GM21381 (cell line): Measurements from ENCODE around the gene PHC2.

Experiments
- ATAC-seq: cut with Tn5 transposase; IDR thresholded peaks from one replicate; pipeline ENCODE4 v1.9.1; 2021; ENCODE audit warnings: mild to moderate bottlenecking, moderate library complexity; ENCODE audit not compliant: unreplicated experiment

The PHC2 gene

GRCh38 chr1:33424205-33424604, 6.7 kb downstream of the PHC2 start:
- no peak for ATAC-seq

DNA sequence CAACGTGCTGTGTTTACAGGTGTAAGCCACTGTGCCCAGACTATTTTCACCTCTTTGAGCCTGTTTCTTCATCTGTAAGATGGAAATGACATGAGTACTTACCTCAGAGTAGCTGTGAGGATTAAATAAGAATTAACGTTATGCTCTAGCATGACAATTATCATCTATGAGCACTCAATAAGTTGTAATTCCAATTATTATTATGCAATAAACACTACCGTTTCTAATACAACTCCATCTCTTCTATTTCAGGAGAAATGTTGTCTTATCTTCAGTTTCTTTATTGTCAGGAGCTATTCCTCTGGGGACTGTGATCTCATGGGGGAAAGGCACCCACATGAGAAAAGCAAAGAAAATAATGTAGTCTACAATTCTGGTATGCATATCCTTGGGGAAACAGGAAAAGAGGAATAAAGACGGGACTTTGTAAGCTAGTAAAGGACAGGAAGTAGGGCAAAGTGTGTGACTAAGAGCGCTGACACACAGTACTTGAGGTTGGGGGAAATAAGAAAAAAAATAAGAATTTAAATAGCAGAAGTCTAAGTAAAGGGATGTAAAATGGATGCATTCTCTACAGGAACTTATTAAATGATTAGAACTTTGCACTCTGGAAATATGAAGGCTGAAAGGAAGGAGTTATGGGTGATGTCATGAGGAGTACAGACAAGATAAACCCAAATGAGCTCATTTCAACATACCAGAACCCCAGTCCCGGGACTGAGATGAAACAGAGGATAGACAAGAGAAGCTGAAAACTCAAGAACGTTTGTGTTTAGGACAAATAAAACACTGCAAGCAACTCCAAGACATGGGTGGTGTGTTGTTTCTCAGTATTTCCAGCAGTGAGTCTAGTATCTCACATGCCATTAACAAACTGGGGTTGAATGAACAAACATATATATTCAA, 9.8 kb downstream of the PHC2 start:
- ATAC-seq: no peak

- ATAC-seq: no peak
Observed at GRCh38 chr1:33418811-33419210, 12.1 kb downstream of the PHC2 start.

DNA sequence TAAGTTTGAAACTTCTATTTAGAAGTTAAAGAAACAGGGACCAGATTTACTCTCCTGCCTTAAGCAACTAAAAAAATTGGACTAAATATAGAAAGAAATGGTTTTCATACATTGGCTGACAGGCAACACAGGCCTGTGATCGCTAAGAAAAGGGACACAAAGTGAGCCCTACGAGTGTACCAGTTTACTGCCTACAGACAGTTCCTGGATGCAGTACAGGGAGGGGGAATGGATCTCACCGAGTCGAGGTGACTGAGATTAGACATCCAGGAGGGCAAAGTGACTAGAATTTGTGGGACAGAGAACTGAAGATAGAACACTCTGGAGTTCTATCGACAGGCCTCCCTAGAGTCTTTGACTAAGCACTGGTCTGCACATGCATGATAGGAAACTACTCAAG, 16.0 kb downstream of the PHC2 start:
- ATAC-seq: no peak

GRCh38 chr1:33410091-33410701, 20.7 kb downstream of the PHC2 start:
- ATAC-seq: no peak

DNA sequence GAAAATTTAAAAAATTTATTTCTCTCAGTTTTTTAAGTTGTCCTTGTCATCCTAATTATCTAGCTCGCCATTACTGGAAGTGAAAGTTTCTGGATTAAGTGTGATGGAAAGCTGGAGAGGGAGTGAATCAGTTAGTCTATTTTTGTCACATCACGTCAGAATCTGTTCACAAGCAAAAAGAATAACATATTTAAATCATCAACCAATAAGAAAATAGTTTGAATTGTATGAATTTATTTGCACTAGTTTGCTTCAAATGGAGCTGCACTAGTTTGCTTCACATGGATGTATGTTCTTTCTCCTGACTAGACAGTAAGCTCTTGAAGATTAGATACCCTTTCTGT, 22.8 kb downstream of the PHC2 start:
- no peak for ATAC-seq

DNA sequence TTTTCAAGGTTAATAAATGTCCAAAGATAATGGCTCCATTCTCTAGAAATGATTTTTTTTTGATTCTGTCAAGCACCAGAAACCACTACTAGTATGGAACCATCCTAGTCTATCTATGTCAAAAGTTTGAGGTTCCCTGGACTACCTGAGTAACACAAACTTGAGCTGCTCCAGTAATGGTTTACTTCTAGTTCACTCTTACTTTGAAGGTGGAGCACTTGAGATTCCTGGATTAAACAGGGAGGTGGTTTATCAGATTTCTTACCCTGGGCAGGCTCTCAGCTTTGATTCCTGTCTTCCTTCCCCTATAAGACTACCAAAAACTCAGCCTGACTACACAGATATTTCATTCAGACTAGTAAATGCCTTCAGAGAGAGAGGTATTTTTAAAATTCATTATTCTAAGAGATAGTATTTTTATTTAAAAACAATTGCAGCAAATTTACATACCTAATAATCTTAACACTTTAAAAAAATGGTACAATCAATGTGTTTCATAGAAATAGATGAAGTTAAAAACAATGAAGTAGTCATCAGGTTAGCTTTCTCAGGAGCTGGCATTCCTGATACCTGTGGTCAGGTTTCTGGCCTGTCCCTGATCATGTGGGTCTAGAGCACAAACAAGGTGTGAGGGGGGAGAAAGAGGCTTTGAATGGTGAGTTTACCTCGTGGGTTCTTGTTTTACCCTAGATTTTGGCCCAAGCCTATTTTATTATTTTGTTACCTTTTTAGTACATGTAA, 23.4 kb downstream of the PHC2 start:
- no peak for ATAC-seq

- ATAC-seq: no peak
Observed at GRCh38 chr1:33402206-33402605, 28.7 kb downstream of the PHC2 start.

- ATAC-seq: no peak
Observed at GRCh38 chr1:33401471-33401870, 29.4 kb downstream of the PHC2 start.

- ATAC-seq: no peak
Observed at GRCh38 chr1:33400153-33400911, 30.6 kb downstream of the PHC2 start.

DNA sequence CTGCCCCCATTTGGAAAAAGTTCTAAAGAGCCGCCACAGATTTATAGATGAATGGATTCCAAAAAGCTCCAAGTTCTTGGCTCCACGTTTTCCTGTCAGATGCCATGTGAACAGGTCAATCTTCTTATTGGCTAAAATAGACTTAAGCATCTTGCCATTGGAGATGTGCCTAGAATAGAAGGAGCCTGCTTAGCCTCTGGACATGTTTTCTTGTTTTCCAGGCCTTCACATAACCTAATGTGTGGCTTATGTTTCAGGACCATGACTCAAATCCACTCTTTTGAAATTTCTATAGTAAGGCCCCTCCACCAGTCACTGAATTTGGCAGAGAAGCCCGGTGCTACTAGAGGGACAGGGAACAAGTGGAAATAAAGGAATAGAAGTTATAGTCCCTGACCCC, 31.5 kb downstream of the PHC2 start:
- ATAC-seq: no peak

DNA sequence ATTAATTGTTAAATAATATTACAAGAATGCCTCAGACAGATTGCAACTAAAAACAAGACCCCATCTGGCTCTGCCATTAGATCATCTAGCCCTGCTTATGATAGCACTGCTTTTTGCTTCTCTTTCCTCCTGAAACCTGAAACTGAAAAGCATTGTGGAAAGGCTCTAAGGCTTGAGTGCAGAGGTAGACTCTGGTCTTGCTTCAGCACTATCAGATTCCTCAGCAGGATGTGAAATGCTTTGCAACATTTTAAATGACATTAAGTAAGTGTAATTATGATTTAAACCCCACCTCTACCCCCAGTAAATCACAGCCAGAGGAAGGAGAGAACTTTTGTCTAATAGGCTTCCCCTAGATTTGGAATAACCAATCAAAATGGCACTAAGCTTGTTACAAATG, 32.9 kb downstream of the PHC2 start:
- no peak for ATAC-seq

DNA sequence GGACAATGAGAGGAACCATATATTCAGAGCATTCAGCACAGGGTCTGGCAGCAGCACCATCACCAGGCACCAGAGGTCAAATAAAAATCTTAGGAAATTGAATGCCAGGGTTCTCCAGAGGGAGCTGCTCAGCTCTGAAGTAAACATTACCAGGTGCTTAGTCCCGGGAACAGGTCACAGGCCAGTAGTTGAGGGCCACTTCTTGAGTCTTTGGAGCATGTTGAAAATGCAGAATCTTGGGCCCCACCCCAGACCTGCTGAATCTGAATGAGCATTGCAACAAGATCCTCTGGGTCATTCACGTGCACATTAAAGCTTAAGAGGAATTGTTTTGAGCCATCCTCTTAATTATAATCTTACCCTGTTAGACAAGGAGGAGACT, 33.8 kb downstream of the PHC2 start:
- no peak for ATAC-seq

DNA sequence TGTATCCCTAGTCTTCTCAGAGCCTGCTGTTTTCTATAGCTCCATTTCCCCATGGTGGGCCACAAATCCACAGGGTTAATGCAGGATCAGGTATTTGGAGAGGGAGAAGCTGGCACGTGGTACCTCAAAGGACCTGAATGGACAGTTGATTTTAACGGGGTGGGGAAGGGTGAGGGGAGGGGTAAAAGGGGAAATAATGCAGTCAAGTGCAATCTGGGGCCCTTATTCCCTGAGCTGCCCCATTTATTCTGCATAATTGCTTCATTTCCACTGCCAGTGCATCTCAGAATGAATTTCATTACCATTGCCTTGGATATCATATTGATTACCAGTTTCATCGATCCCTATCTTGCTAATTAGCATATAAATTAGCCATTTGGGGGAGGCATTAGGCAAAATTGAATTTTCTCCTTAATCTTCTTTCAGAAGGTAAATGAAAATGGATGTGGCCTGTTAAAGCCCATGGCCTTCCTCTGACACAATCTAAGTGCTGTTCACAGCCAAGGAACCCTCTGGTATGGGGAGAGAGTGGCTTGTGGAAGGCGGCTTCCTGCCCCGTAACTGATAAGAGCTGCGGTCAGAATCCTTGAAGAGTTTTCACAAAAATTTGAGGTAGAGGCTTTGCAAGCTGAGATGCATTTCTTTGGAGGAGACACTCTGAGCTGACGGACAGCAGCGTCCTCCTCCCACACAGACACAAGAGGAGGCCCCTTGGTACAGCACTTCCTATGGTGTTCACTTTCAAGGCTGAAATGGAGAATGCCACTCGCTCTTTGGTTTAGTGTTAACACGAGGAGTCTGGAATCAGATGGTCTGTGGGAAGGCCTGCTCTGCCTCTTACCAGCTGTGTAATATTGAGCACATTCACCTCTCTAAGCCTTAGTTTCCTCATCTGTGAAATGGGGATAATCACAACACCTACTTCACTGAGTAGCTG, 34.4 kb downstream of the PHC2 start:
- ATAC-seq: no peak

DNA sequence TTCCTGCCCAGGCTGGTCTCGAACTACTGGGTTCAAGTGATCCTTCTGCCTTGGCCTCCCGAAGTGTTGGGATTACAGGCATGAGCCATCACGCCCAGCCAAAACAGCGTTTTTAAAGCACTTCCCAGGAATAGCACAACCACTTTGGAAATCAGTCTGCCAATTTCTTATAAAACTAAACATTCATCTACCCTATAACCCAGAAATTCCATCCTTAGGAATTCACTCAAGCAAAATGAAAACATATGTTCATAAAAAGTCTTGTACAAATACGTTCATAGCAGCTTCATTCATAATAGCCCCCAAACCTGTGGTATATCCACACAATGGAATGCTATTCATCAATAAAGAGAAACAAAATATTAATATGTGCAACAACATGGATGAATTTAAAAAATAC, 36.1 kb downstream of the PHC2 start:
- no peak for ATAC-seq

DNA sequence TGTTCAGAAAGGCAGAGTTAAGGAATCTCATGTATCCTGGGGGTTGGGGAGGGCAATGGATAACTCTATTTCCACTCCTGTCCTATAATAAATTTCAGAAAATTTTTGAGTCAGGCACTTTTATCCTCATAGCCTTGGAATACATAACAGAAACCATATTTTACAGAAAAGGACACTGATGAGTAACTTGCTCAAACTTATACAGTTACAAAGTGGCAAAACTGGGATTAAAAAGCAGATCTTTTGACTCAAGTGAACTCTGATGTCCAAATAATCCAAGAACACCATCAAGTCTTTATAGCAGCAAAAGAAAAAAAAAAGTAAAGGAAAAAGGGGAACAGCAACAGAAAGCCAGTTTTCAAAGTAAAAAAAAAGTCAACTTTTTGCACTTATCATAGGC, 36.9 kb downstream of the PHC2 start:
- no peak for ATAC-seq

DNA sequence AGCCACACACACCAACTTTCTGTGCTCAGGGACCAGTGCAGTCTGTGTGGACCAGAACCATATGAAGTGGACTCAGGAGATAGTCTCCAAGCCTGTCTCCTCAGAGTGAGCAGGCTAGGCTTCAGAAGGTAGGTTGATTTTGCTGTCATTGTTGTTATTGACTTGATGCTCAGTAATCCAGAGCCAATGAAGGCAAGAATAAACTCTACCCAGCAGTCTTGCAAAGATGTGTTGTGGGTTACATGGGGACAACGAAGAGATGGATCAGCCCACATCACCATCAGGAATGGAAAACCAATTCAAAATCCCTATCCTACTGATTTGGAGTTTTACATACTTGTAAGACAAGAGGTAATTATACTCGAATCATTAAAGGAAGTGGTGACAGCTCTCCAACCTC, 37.4 kb downstream of the PHC2 start:
- no peak for ATAC-seq

GRCh38 chr1:33392639-33393038, 38.3 kb downstream of the PHC2 start:
- ATAC-seq: no peak

GRCh38 chr1:33392206-33392605, 38.7 kb downstream of the PHC2 start:
- ATAC-seq: no peak
